Measurements from ENCODE around the gene FOXI2.

FOXI2 gene

DNA sequence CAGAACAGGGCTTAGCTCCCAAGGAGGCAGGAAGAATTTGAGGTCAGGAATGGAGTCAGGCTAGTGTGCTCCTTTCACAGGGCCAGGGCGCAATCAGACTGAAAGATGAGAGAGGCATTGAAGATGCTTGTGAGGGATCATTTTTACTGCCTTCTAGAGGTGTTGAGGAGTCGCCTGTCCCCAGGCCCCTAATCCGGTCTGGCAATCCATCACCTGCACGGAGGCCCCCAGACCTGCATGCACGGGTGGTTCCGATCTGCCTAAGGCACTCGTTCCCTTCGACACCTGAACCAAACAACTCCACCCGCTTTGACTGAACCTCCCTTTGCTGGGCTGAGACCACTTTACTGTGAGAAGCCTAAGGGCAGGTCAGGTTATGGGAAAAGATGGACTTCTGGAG, 8.0 kb downstream of the FOXI2 start:
- DNase-seq, result no peak

DNA sequence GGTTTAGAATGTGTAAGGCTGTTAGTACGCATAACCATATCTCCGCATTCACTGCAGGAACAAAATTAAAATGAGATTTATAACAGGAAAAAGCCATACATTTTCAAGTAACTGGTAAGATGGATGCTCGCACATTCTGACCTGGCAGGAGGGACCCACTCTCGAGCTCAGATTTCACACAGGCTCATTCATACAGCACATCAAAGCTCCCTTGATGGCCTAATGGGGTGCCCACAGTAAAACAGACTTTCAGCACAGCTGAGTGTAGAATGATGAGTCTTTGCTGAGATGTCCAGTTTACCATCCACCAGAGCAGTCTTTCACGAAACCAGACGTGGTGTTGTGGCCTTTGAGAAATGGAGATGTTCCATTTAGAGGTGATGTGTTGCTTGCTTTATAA, 8.9 kb downstream of the FOXI2 start:
- DNase-seq, result no peak

DNA sequence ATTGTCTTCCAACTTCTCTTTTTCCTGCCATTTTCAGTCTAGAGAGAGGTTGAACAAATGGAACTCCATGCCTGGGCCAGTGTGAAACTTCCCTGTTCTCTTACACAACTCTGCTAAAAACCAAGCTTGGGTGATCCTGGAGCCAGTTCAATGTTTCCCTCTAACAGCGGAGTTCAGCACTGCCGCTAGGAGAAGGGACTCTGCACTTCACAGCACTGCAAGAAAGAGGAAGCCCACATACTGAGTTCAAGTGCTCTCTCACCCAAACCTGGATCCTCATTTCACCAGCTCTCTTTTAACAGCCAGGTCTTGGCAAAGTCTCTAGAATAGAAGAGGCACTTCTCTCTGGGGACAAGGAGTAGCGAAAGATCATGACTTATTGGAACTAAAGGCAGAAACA, 18.8 kb downstream of the FOXI2 start:
- no peak for DNase-seq

DNA sequence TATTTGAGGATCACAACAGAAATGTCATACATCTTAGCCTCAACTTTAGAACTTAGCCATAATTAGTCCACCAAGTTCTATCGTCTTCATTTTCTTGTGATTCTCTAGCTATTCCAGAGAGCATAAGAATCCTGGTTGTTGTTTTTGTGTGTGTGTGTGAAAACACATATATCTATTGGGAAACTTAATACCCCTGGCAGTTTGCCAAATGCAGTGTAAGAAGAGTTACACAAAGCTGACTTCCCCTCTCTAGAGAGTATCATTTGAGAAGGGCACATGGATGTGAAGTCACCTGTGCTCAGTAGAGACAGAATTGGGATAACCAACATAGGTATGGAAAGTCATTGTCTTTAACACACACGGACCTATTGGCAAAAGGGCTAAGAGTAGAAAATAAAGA, 19.3 kb downstream of the FOXI2 start:
- no peak for DNase-seq

DNA sequence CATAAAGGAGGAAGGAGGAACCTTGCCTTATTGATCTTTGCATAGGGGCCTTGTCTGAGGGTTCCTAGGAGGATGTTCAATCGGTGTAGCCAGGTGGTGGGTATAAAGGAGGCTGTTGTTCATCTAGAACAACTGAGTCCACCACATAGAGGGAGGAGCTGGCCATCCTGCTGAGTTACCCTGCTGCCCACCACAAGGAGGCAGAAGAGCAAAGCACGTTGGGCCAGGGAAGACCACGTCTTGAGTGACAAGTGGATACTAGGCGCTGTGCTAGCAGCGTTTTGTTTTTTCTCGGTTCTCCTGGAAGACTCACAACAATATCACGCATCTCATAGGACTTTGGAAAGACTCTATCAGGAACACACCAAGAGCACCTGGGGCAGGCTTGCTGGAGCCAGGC, 20.0 kb downstream of the FOXI2 start:
- no peak for DNase-seq

DNA sequence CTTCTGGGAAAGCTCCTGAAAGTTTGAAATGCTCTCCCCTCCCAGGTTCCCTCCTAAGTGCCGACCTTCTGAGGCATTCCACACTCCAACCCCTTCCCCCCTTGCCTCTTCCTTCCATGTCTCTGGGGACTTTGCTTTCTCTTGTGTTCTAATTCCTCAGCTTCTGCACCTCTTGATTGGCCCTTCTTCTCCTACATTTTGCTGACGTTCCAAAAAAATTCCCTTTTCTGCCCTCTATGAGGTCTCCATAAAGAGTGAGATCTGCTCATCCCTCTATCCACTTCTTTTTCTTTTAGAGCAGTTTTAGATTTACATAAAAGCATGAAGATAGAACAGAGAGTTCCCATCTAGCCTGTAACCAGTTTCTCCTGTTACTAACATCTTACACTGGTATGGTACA, 22.3 kb downstream of the FOXI2 start:
- no peak for DNase-seq

DNA sequence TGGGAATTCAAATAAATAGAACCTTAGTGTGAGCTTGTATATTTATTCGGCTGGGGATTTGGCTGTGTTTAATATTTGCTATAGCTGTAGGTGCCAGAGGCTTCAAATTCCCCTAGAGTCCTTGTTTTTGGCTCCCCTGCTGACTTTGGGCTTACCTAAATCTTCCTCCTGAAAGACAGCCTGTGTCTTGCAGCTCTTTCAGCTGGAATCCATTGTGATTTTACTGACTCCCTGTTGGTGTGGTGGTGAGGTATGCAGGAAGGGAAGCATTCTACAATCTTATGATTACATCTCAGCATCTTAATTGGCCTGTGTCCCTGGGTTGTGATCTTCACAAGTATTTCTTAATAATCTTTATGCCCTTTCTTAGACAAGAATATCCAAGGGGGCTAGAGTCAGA, 25.9 kb downstream of the FOXI2 start:
- no peak for DNase-seq

DNA sequence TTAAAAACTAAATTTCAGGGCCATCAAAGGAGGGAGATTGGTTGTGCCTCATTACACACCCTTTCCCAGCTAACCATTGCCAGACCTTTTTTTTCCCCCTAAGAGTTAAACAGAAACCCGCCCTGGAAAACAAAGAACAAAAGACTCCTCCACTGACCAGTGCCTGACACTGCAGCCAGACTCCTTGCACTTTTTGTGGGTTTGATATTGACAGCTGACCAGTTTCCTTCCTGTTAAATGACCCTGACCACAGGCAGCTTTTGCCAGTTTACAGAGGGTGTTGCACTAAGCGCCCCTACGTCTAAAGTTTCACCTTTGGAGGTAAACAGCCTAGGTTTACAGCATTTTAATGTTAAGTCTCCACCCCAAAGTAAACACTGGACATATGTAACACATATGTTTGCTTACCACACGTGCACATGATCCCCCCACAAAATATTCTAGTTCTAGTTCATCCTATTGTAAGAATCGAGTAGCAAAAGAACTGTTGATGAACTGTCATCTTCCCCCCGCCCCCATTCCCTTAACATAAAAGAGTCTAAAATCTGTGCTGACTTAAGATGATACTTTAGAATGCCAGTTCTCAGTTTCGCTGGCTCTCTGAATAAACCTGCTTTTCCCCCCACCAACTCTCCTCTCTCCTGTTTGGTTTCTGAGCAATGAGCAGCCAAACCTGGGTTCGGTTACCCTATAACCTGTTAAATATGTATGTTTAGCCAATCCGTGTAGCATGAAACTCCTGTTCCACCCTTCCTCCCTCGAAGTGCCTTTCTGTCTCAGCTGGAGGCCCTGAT, 38.0 kb downstream of the FOXI2 start:
- DNase-seq, result no peak

DNA sequence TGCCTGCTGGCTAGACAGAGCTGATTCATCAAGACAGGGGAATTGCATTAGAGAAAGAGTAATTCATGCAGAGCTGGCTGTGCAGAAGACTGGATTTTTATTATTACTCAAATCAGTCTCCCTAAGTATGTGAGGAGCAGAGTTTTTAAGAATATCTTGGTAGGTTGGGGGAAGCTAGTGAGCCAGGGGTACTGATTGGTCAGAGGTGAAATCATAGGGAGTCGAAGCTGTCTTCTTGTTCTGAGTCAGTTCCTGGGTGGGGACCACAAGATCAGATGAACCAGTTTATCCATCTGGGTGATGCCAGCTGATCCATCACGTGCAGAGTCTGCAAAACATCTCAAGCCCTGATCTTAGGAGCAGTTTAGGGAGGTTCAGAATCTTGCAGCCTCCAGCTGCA, 39.8 kb downstream of the FOXI2 start:
- DNase-seq, result no peak

DNA sequence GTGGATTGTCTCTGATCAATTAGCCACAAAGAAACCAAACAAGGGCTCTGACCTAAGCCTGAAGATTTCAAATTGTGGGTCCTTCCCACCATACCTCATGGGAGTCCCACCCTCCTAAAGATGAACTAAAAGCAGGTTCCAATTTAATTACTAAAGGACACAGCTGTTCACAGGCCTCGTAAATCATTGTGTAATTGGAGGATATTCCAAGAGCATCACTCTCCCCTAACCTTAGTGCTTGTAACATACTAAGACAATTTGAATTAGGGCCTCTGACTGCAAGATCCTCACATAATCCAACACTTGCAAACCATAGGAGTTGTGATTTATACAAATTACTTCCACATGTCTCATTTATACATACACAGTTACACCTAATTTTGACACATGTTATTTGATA, 44.4 kb downstream of the FOXI2 start:
- no peak for DNase-seq

DNA sequence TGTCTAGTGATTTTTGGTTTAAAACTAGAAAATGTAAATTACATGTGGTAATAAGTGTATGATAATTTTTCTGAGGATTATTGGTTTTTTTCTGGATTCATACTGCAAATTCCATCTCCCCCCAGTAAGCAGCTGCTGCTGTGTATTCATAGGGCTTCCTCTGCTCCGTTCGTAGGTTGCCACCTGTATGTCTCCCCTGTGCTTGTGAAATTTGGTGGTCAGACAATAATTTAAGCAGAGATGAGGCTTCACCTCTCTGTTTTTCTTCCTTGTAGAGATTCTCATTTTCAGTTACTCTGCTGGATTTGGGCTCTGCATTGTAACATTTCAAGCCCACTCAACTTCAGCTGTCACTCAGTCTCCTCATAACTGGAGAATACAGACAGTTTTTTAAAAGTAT, 50.9 kb downstream of the FOXI2 start:
- no peak for DNase-seq

DNA sequence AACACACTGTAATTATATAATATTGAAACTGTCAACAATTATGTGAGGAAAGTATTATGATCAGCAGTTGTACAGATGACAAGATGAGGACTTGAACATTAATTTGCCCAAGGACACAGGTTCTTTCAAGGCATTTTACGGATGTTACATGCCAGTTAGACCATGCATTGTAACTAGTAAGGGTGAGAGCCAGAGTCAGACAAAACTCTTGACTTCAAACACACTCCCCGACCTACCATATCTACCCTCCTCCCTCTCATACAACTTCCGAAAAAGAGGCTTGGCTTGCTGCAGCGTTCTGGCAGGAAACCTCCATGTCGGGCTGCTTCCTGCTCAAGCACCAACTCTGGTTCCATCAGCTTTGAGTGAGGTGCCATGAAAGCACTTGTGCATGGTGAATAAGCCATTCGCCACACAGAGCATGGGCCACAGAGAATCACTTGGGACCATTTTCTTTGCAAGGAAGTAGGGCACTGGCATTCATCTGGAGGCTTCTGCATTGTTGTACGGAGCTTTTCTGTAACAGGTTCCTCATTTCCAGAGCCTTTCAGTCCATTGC, 53.2 kb downstream of the FOXI2 start:
- no peak for DNase-seq
